Activated CD4-positive, alpha-beta T cell treated with anti-CD3 and anti-CD28 coated beads, Interleukin-2, Interleukin-4, amounts not matched to agents 100 ng/mL and 50 ng/mL, durations not matched to agents 16 hours and 8 hours (primary cell): ENCODE results near the gene FAM83F.
"Not testable (repeated sequence)": the region's sequence is repeated elsewhere in the genome, so short reads cannot be mapped to it uniquely, and the experiment has no call there.

Source experiments
- DNase-seq: peaks from one replicate; pipeline ENCODE4 v3.0.0-alpha.2; 2020; ENCODE audit warnings: low spot score

Gene FAM83F

DNA sequence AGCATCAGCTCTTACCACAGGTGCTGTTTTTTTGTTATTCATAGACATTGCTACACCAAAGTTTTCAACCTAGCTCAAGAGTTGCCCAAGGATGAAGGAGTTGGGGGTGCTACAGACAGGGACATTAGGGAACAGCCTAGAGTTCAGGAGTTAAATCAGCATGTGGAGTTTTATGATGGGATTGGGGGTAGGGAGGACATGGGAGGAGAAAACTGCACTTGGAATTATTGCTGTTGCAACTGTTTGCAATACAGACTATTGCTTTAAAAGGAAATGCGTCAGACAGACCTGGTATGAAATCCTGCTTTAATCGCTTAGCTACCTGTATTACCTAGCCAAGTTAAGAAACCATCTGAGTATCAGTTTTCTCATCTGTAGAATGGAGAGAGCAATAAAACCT lies 28.3 kb upstream of the FAM83F start:
- DNase-seq = no peak

DNA sequence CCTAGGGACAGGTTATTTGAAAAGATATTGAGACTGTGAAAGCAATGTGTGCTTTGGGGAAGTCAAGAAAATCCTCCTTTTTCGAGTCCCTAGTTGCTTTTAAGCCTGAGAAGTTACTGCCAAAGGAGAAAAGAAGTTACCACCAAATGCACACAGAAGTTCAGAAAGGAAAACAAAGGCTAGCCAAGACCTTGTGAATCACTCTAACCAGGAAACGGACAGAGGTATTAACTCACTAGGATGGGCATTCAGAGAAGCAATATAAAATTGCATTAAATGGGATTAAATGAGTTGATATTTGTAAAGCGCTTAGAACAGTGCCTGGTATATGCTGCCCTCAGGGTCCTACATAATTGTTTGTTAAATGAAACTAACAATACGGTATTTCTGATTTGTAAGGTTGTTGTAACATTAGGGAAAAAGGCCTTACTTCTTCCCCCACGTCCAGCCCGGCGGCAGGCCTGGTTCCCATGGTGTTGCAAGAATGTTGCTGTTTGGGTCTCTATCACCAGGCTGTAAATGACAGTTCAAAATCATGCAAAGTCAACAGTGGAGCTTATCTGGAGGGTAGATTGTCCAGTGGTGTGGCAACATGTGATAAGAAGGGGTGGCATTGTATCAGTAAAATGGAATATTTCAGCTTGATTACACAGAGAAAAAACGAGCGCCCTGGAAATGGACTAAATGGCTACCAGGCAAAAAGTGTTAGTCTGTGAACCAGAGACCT lies 27.5 kb upstream of the FAM83F start:
- DNase-seq = no peak

DNA sequence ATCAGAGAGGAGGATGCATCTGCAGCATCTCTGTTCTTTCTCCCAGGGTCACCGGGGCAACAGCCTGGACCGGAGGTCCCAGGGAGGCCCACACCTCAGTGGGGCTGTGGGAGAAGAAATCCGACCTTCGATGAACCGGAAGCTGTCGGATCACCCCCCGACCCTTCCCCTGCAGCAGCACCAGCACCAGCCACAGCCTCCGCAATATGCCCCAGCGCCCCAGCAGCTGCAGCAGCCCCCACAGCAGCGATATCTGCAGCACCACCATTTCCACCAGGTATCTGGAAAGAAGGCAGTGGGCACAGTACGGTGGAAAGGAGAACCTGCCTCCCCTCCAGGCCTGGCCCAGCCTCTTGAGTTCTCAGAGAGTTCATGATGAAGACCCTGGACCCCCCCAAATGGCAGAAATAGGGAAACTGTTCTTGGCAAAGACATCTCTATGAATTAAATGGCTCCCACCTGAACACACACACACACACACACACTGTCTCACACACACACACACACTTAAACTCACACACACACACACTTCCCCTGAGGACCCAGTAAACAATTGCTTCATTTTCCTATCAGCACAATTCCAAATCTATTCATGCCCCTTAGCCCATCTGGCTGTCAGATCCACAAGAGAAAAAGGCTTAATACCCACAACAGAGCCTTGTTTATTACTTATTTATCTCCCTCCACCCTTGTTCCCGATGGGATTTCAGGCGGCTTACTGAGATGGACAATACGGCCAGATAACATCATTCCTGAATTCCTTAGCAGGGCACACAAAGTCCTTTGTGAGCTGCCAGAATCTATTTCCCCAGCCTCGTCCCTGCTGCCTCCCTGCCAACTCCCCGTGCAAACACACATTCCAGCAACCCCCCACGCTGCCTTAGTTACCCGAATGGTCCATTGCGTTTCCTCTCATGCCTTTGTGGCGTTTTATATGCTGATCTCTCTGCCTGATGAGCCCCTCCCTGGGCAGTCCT lies 26.5 kb upstream of the FAM83F start:
- no peak for DNase-seq

DNA sequence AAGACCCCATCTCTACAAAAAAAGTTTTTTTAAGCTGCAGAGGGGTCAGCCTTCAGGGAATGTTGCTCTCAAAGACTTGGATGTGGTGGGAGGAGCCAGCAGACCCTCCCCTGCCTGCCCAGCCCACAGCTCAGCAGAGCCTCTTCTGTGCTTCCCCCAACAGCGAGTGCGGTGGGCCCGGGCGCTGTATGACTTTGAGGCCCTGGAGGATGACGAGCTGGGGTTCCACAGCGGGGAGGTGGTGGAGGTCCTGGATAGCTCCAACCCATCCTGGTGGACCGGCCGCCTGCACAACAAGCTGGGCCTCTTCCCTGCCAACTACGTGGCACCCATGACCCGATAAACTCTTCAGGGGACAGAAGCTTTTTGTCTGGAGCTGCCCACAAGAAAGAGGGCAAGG lies 24.0 kb upstream of the FAM83F start:
- DNase-seq = no peak

DNA sequence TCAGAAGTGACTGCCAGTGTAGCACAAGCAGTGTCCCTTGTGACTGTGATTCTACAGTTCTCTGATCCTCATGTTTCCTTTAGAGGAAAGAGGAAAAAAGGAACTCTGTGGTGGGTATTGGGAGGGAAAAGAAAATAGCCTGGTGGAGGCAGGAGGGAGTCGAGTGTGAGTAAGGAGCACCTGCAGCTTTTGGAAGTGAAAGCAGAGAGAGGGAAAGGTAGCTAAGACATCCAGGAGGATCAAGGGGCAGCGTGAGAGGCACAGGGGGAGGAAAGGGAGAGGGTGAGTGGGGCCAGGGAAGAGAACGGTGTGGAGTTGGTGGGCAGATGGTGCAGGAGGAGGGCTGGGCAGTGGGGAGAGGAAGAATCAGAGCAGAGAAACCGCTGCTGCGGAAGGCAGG lies 22.1 kb upstream of the FAM83F start:
- no peak for DNase-seq

DNA sequence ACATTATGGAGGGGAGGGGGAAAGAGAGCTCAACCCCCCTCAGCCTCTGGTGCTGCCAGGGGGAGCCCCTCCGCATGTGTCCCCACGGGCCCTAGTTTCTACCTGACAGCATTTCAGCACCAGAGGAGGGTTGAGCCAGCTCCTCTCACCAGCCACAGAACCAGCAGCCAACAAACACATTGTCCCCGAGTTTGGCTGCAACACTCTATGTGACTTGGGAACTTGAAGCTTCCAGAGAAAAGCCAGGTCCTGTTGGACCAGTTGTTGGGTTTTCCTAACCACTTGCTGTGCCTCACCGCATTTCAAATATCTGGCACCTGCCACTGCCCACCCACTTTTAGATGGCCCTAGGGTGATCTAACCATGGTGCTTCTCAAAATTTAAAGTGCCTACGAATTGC lies 21.1 kb upstream of the FAM83F start:
- no peak for DNase-seq

DNA sequence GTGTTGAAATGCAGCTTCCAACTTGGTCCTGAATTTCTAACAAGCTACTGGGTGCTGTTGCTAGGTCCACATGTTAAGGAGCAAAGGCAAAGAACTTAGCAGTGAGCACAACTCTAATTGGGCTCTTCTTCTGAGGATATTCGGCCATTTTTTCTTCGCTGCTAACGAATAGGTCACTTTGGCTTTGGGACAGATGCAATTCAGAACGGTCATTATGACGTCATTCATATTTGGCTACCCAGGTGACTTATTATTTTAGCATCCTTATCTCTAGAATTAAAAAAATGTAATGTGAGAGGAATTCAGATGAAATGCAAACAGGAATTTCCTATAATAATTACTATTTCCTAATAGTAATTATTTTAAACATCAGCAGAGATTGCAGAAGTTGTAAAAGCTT lies 20.7 kb upstream of the FAM83F start:
- no peak for DNase-seq

DNA sequence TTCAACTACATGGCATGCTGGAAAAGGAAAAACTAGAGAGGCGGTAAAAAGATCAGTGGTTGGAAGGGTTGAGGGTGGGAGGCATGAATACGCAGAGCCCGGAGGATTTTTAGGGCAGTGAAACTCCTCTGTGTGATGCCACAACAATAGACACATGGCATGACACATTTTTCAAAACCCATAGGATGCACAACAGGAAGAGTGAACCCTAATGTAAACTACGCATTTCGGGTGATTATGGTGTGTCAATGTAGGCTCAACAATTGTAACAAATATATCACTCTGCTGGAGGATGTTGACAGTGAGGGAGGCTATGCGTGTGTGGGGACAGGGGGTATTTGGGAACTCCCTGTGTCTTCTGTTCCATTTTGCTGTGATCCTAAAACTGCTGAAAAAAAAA lies 15.7 kb upstream of the FAM83F start:
- DNase-seq = no peak

DNA sequence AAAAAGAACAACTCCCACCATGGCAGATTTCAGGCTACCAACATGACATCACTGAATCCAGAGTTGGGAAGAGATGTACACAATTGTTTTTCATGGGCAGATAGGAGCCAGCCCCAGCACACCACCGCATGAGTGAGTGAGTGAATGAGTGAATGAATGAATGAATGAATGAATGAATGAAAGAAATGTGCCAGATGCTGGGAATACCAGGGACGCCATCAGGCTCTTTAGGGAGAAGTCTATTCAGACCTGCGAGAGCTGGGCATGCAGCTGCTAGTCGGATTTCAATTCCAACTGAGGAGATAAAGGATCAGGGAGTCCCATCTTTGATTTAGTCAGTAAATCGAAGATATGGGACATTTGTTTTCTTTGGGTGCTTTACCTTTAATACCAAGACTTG lies 15.3 kb upstream of the FAM83F start:
- no peak for DNase-seq

DNA sequence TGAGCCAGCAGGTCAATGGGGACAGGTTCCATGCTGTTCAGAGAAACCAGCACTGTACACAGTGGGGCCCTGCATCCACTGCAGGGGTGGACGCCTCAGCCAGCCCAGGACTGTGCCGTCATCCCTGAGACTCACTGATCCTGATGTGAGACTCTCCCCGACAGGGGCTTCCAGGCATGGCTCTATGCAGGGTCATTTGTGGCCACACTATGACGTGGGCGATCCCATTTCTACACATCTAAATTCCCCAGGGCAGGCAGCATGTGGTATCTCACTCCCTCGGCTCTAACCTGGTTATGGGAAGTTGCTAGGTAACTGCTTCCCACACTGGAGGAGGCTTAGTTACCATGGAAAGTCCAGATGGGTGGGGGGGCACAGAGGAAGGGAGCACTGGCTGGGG lies 14.2 kb upstream of the FAM83F start:
- DNase-seq = no peak

DNA sequence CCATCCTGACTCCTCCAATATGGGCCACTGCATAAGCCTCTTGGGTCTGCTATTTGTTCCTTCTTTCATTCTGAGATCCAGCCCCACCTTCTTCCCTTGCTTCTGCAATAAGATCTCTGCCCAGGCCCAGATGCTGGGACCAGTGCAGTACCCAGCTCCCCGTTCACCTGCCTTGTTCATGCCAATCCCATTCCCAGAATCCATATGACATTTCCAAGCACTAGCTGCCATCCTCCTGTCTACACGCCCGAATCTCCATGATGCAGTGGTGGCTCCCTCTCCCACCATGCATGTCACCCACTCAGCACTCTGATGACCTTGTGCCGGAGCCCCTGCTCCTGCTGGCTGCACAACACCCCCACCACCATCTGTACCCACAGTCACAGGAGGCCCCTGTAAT lies 11.4 kb upstream of the FAM83F start:
- DNase-seq = no peak

DNA sequence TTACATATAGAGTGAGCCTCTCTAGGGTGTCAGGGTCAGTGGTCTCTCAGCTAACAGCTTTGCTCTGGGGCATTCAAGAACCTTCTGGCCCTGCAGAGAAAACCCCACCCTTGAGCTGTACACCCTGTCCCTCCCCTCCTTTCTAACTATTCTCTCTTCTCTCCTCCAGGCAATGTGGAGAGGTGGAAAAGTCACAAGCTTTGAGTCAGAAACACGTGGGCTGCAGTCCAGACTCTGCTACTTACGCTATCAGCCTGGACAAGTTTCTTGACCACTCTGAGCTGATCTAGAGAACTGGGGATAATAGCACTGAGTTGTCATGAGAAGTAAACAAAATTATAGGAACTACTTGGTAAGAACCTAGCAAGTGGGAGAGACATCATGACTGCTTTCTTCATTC lies 10.7 kb upstream of the FAM83F start:
- DNase-seq = no peak

DNA sequence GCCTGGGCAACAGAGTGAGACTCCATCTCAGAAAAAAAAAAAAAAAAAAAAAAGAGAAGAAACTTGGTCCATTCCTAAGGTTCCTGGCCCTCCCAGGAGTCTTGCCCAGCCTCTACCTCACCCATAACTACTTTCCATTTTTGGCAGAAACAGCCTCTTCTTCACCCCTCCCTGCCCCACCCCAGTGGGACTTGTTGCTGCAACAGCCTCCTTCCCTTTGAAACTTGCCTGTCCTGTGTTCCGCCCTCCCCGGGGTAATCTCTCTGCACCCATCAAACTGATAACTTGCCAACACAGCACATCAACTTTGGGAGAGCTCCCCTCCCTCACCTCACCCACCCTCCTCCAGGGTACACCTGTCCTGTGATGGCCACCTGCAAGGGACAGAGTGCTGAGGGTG lies 10.0 kb upstream of the FAM83F start:
- no peak for DNase-seq

DNA sequence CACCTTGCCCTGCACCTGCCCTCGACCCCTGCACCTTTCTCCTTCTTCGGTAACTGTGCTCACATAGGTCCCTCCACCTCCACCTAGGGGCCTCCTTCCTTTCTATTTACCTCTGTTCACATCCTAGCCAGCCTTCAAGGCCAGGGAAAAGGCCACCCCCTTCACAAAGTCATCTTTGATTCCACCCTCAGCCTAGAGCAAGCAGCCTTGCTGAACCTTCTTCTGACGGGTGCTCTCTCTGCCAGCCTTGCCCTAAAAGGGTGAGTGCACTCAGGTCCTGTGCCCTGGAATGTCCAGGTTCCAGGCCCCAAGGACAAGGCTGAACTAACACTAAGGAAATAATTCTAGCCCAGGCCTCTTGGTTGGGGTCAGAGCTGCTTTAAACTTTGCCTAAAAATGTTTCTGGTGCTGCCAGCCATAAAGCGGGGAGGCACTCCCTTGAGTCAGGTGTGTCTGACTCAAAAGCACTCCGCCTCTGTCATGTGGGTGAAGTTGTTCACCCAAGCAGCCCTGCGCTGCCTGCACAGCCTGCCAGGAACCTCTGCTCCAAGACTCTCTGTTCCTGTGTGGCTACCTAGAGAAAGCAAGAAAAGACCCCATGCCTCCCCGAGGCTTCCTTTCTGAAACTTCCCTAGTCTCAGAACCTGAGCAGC lies 9.2 kb upstream of the FAM83F start:
- no peak for DNase-seq

DNA sequence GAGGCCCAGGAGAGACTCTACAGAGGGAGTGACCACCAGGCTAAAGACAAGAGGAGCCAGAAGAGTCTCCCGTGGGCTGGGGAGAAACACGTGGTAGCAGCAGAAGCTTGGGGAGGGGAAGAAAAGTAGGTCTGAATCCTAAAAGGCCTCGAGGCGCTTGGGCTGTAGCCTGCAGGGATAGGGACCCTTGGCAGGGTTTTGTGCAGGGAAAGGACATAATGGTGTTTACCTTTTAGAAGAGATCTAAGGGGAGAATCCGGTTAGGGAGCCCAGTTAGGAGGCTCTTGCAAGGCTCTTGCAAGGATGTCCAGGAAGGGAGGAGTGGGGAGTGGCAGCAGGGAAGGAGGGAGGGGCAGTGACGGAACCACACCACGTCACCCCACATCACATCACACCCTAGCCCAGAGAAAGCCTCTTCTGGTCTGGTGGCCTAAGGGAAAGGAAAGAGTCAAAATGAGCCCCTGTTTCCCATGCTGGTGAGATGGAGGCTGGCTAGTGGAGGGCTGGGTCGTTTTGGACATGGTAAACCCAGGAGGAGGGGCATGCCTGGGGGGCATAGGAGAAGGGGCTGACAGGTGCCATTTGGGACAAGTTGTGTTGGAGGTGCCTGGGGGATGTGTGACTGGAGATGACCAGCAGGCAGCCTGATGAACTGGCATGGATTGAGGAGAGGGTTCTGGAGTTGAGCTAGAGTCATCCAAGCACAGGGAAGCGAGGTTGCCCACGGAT lies 6.2 kb upstream of the FAM83F start:
- no peak for DNase-seq

DNA sequence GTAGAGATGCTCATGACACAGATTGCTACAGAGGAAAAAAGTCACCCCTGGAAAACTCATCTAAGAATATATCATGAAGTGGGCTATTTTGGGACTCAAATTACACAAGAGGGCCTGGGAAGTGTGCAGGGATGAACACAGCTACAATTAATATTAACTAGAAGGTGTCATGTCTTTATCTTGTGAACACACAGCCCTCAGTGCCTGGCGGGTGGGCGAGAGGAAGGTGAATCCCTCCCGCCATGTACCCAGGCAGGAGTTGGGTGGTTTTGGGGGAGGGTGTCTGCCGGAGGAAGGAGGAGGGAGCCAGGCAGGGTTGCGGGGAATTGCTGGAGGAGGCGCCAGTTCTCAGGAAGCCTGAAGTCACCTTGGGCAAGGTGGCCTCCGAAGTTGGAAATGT lies 5.1 kb upstream of the FAM83F start:
- no peak for DNase-seq

DNA sequence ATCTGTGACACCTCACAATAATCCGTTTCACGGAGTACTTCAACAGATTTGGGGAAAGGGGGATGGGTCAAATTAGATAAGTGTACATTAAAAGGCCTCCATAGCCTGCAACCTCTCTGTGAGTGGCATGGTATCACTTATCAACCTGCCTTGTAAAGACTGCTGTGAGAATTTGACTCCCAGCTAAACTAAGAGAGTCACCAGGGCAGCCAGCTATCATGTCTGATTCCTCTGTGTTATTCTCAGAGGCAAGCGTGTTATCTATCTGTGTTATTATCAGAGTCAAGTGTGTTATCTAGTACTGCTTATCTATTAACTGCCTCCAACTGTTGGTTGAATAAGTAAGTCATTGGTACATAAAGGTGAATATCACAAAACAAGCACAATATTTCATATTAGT lies 4.1 kb upstream of the FAM83F start:
- DNase-seq = no peak

DNA sequence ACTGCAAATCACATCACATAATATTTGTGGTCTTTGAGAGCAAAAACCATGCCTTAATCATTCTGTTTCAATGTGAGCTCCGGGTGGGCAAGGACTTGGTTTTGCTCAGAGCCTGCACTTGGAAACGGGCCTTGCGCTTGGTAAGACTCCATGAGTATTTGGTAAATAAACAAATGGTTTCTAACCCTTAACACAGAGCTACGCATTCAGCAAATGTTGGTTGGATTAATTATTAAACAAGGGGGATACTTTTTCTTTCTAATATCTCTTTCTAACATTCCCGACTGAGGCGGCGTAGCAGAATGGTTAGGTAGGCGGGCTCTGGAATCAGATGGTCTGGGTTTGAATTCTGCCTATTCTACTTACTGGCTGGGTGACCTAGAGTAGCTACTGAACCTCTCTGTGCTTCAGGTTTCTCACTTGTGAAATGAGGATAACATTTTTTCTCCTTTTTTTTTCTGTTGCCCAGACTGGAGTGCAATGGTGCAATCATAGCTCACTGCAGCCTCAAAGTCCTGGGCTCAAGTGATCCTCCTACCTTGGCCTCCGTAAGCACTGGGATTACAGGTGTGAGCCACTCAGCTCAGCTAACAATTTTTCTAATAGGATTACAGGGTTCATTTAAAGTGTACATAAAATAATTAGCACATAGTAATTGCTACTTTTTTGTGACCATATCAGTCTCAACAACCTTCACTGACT lies 3.4 kb upstream of the FAM83F start:
- DNase-seq = no peak

DNA sequence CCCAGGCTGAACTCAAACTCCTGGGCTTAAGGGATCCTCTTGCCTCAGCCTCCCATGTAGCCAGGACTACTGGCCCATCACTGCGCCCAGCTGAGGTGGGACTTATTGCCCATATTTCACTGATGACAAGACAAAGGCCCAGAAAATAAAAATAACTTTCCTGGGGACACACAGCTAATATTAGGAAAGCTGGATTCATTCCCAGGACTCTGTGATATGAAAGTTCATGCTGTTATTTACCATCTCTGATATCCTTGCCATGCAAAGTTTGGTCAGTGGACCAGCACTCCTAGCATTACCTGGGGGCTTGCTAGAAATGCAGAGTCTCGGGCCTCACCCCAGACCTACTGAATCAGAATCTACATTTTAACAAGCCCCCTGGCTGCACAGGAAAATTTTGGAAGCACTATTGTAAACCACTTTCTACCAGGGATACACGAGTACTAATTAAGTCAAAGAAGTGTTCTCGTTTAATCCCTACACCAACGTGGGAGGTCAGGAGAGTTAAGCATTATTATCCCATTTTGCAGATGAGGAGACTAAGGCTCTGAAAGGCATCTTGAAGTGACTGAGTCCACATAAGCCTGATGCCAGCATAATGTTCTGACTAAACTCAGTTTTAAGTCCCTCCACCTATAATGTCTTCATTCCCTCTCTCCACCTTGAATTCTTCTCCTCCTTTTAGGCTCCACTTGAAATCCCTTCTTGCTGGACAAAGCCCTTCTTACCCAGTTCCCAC lies 2.5 kb upstream of the FAM83F start:
- DNase-seq = no peak

DNA sequence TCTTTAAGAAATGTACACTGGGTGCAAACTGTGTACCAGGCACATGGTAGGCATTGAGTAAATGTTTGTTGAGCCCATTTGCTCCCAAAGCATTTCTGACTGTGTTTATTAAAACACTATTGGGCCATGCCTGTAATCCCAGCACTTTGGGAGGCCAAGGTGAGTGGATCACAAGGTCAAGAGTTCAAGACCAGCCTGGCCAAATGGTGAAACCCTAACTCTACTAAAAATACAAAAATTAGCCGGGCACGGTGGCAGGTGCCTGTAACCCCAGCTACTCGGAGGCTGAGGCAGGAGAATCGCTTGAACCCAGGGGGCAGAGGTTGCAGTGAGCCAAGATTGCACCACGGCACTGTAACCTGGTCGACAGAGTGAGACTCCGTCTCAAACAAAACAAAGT lies 1.9 kb upstream of the FAM83F start:
- DNase-seq = not testable (repeated sequence)

DNA sequence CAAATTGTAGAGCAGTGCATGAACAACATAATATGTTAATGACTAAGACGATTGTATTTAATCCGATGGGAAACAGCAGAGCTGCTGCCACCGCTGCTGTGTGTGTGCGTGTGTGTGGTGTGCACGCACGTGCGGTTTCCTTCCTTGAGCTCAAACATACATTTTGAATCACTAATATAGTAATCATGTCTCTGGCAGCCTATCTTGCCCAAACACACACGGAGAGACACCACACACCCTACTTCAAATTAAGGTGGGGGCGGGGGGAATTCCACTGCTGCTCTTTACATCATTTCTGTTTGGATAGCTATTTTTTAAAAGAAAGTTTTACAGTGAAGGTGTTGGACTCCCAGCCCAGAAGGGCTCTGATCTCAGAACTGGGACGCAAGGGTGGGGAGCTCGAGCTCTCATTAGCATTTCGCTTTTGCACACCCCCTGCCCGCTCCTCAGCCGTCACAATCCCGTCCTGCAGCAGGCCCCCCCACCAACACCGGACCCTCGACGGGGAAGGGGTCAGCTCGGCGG lies 651 bp upstream of the FAM83F start:
- no peak for DNase-seq
